22Rv1 (cell line): ENCODE data around the gene KRR1.

Experiments used
- ZFX ChIP-seq: fragments of 450-650 bp; IDR thresholded peaks from 2 replicates; pipeline ENCODE4 v1.6.1; 2017; ENCODE audit warnings: antibody characterized with exemption, borderline replicate concordance
- TF ChIP-seq, protein P1 (sequence below): fragments of 450-650 bp; IDR thresholded peaks from 2 replicates; pipeline ENCODE4 v1.5.1; 2017; ENCODE audit warnings: mild to moderate bottlenecking

GRCh38 chr12:75526655-75527511 is 15.5 kb upstream of the KRR1 start:
- TF ChIP-seq, protein P1, sequence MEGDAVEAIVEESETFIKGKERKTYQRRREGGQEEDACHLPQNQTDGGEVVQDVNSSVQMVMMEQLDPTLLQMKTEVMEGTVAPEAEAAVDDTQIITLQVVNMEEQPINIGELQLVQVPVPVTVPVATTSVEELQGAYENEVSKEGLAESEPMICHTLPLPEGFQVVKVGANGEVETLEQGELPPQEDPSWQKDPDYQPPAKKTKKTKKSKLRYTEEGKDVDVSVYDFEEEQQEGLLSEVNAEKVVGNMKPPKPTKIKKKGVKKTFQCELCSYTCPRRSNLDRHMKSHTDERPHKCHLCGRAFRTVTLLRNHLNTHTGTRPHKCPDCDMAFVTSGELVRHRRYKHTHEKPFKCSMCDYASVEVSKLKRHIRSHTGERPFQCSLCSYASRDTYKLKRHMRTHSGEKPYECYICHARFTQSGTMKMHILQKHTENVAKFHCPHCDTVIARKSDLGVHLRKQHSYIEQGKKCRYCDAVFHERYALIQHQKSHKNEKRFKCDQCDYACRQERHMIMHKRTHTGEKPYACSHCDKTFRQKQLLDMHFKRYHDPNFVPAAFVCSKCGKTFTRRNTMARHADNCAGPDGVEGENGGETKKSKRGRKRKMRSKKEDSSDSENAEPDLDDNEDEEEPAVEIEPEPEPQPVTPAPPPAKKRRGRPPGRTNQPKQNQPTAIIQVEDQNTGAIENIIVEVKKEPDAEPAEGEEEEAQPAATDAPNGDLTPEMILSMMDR: peak; percentile 87
- no peak for TF ChIP-seq ZFX
